T-cell (primary cell): ENCODE data around the gene FANCM. TPM values are rescaled to one million over a fixed set of nuclear protein-coding genes. Genes with fewer than 3 reads are reported as not detected.

Source experiments
- ATAC-seq, 4 experiments: fragments of 200-7000 bp in 3 of 4; fragments of 150-1000 bp in 1 of 4; cut with Tn5 transposase; replicated peaks in 1 of 4; 1 replicate in 3 of 4; 2 replicates in 1 of 4; pipeline ENCODE4 v1.10.0; 2021; ENCODE audit warnings: moderate library complexity in 3 of 4, mild to moderate bottlenecking in 2 of 4, moderate number of reproducible peaks in 1 of 4
- CTCF ChIA-PET, 2 donors: fragments of 300-600 bp; sonication (Branson Sonifier 250); formaldehyde crosslinking; loops; one replicate each; lab custom pipeline; 2022; ENCODE audit warnings: antibody characterized with exemption in 2 of 2; lab: Charles Lee
- POLR2A ChIA-PET, 2 donors: fragments of 300-600 bp; sonication (Branson Sonifier 250); formaldehyde crosslinking; loops; one replicate each; lab custom pipeline; 2022; ENCODE audit warnings: antibody characterized with exemption in 2 of 2; lab: Charles Lee
- DNase-seq, 35 experiments: peaks; one replicate each; pipeline versions ENCODE4 v3.0.0 to v3.0.0-alpha.2; 2013 to 2023
- H3K27ac ChIP-seq: one replicate; pipeline ENCODE4 v1.5.1; 2013; ENCODE audit warnings: low read length
- H3K27me3 ChIP-seq, 2 experiments: replicated peaks in 1 of 2; 1 replicate in 1 of 2; 2 replicates in 1 of 2; pipeline versions ENCODE4 v1.6.1 to v1.7.0; 2013; ENCODE audit warnings: low read length in 1 of 2, mixed read lengths in 1 of 2; ENCODE audit not compliant: control insufficient read depth in 2 of 2, insufficient read depth in 2 of 2; ENCODE audit errors: extremely low read depth in 1 of 2
- H3K36me3 ChIP-seq, 2 donors: 1 replicate in 1 of 2; 2 replicates in 1 of 2; pipeline versions ENCODE4 v1.6.1 to v1.7.0; 2013; ENCODE audit warnings: low read length in 1 of 2; ENCODE audit not compliant: control insufficient read depth in 2 of 2, insufficient read depth in 1 of 2; ENCODE audit errors: extremely low read depth in 1 of 2
- H3K4me1 ChIP-seq, 2 experiments: 1 replicate in 1 of 2; 2 replicates in 1 of 2; pipeline versions ENCODE4 v1.6.1 to v1.7.0; 2013; ENCODE audit warnings: low read length in 2 of 2, mixed read lengths in 1 of 2; ENCODE audit not compliant: insufficient read depth in 2 of 2, control insufficient read depth in 1 of 2; ENCODE audit errors: extremely low read depth in 1 of 2
- H3K4me3 ChIP-seq, 2 donors: 1 replicate in 1 of 2; 2 replicates in 1 of 2; pipeline versions ENCODE4 v1.5.1 to v1.7.0; 2013; ENCODE audit warnings: mild to moderate bottlenecking in 2 of 2, low read length in 1 of 2, moderate library complexity in 1 of 2; ENCODE audit not compliant: control insufficient read depth in 1 of 2; ENCODE audit errors: extremely low read depth in 1 of 2
- H3K9me3 ChIP-seq: 2 replicates; pipeline ENCODE4 v1.7.0; 2013
- H3K27ac Mint-ChIP-seq, 2 donors: one replicate each; pipeline ENCODE4 v1.8.0; 2020 to 2021; ENCODE audit warnings: mild to moderate bottlenecking in 2 of 2, mixed read lengths in 2 of 2
- H3K27me3 Mint-ChIP-seq, 2 donors: one replicate each; pipeline ENCODE4 v1.8.0; 2021 to 2022; ENCODE audit warnings: mixed read lengths in 2 of 2
- H3K36me3 Mint-ChIP-seq: one replicate; pipeline ENCODE4 v1.8.0; 2021; ENCODE audit warnings: mixed read lengths
- H3K4me1 Mint-ChIP-seq, 3 donors: one replicate each; pipeline ENCODE4 v1.8.0; 2020 to 2022; ENCODE audit warnings: mixed read lengths in 3 of 3, mild to moderate bottlenecking in 1 of 3
- H3K4me3 Mint-ChIP-seq, 3 donors: one replicate each; pipeline ENCODE4 v1.8.0; 2020 to 2022; ENCODE audit warnings: mild to moderate bottlenecking in 3 of 3, mixed read lengths in 3 of 3, moderate library complexity in 3 of 3
- H3K9me3 Mint-ChIP-seq, 3 donors: one replicate each; pipeline ENCODE4 v1.8.0; 2020 to 2022; ENCODE audit warnings: mixed read lengths in 3 of 3
- WGBS: methylation state at CpG from one replicate; pipeline ENCODE4 v1.1.5; 2013; ENCODE audit warnings: missing lambda C conversion rate; ENCODE audit not compliant: insufficient coverage; 5-methylcytosine and 5-hydroxymethylcytosine counted together
- total RNA-seq, 35 experiments: library from RNA in 6 of 35; stranded (reverse) in 6 of 35; fragments of 120-200 nt in 1 of 35; gene quantifications; one replicate each; pipeline versions ENCODE4 v1.2.1 to v1.2.4 and lab custom pipeline; 2013 to 2026

The FANCM gene
- total RNA-seq, 5 donors from 2014 or later (not counting 1 experiment from before 2014, with no cell fraction given) = 7.5 to 10.5 (median 8.7) TPM

- ChIA-PET CTCF (no interaction called here), POLR2A (no interaction called here)
- H3K27ac Mint-ChIP-seq = no peak overlapping the region
- ATAC-seq = no peak
- H3K27me3 ChIP-seq = no peaks in the 10 kb centered on the region
- H3K4me1 ChIP-seq = no peaks in the 10 kb centered on the region
- H3K36me3 ChIP-seq = peaks cover 0 to 4% of the 10 kb centered on the region in 2 donors
- peaks cover 6 to 8% (median 7%) of the 10 kb centered on the region in 3 donors for H3K4me1 Mint-ChIP-seq
- no peak overlapping the region for H3K4me3 Mint-ChIP-seq
- H3K36me3 Mint-ChIP-seq = peaks cover 16% of the 10 kb centered on the region
- H3K9me3 ChIP-seq = no peaks in the 10 kb centered on the region
- no peaks in the 10 kb centered on the region for H3K27me3 Mint-ChIP-seq
- H3K9me3 Mint-ChIP-seq = no peaks in the 10 kb centered on the region
- no peak overlapping the region for H3K4me3 ChIP-seq
- DNase-seq = no peak
- H3K27ac ChIP-seq = no peak overlapping the region
Measured at GRCh38 chr14:45144658-45145057, 8.9 kb downstream of the FANCM start.

GRCh38 chr14:45145214-45145613, 9.5 kb downstream of the FANCM start:
- no peak overlapping the region for H3K4me3 Mint-ChIP-seq
- H3K36me3 Mint-ChIP-seq = peaks cover 19% of the 10 kb centered on the region
- ATAC-seq (no peak), DNase-seq (no peak)
- ChIA-PET CTCF (no interaction called here), POLR2A (no interaction called here)
- H3K27me3 Mint-ChIP-seq = no peaks in the 10 kb centered on the region
- Histone ChIP-seq H3K27me3 (no peaks in the 10 kb centered on the region), H3K27ac (no peak overlapping the region), H3K4me1 (no peaks in the 10 kb centered on the region), H3K36me3 (peaks cover 0 to 6% of the 10 kb centered on the region in 2 donors), H3K9me3 (no peaks in the 10 kb centered on the region), H3K4me3 (no peak overlapping the region)
- no peaks in the 10 kb centered on the region for H3K9me3 Mint-ChIP-seq
- H3K27ac Mint-ChIP-seq = no peak overlapping the region
- H3K4me1 Mint-ChIP-seq = peaks cover 6 to 7% (median 6%) of the 10 kb centered on the region in 3 donors
- WGBS = no CpG with 5 or more reads among the region's 3 CpGs

DNA sequence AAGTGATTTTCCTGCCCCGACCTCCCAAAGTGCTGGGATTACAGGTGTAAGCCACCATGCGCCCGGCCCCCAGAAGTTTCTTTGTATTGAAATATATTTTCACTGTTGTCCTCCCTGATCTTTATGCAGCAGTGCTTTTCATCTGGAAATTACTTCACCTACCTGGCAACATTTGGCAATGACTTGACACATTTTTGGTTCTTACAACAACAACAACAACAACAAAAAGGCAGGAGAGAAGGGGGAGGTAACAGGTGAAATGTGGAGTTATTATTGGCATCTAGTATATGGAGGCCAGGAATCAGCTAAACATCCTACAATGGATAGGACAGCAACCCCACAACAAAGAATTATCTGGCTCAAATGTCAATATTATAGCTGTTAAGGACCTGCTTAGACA, 13.9 kb downstream of the FANCM start:
- Histone ChIP-seq H3K27ac (no peak overlapping the region), H3K4me1 (no peaks in the 10 kb centered on the region), H3K4me3 (no peak overlapping the region), H3K36me3 (peaks cover 0 to 9% of the 10 kb centered on the region in 2 donors), H3K27me3 (no peaks in the 10 kb centered on the region), H3K9me3 (no peaks in the 10 kb centered on the region)
- ChIA-PET CTCF (no interaction called here), POLR2A (no interaction called here)
- H3K4me1 Mint-ChIP-seq = no peaks in the 10 kb centered on the region
- no peaks in the 10 kb centered on the region for H3K27me3 Mint-ChIP-seq
- DNase-seq (no peak), ATAC-seq (no peak)
- no peaks in the 10 kb centered on the region for H3K9me3 Mint-ChIP-seq
- no peak overlapping the region for H3K27ac Mint-ChIP-seq
- H3K4me3 Mint-ChIP-seq = no peak overlapping the region
- no CpG with 5 or more reads among the region's 3 CpGs for WGBS
- peaks cover 22% of the 10 kb centered on the region for H3K36me3 Mint-ChIP-seq

GRCh38 chr14:45150386-45150890, 14.7 kb downstream of the FANCM start:
- no peak for ATAC-seq
- DNase-seq = no peak
- Mint-ChIP-seq H3K4me1 (no peaks in the 10 kb centered on the region), H3K27ac (no peak overlapping the region), H3K27me3 (no peaks in the 10 kb centered on the region), H3K4me3 (no peak overlapping the region), H3K9me3 (no peaks in the 10 kb centered on the region), H3K36me3 (peaks cover 16% of the 10 kb centered on the region)
- WGBS = 100% methylated on average over 1 of the region's 4 CpGs
- Histone ChIP-seq H3K9me3 (no peaks in the 10 kb centered on the region), H3K27me3 (no peaks in the 10 kb centered on the region), H3K4me1 (no peaks in the 10 kb centered on the region), H3K27ac (no peak overlapping the region), H3K36me3 (peaks cover 0 to 9% of the 10 kb centered on the region in 2 donors), H3K4me3 (no peak overlapping the region)
- ChIA-PET CTCF (no interaction called here), POLR2A (no interaction called here)

- Histone ChIP-seq H3K9me3 (no peaks in the 10 kb centered on the region), H3K4me3 (no peak overlapping the region), H3K36me3 (peaks cover 0 to 3% of the 10 kb centered on the region in 2 donors), H3K4me1 (no peaks in the 10 kb centered on the region), H3K27me3 (no peaks in the 10 kb centered on the region), H3K27ac (no peak overlapping the region)
- Mint-ChIP-seq H3K4me3 (no peak overlapping the region), H3K27ac (no peak overlapping the region), H3K4me1 (no peaks in the 10 kb centered on the region), H3K36me3 (peaks cover 10% of the 10 kb centered on the region), H3K9me3 (no peaks in the 10 kb centered on the region), H3K27me3 (no peaks in the 10 kb centered on the region)
- DNase-seq (no peak), ATAC-seq (no peak)
- ChIA-PET CTCF (no interaction called here), POLR2A (no interaction called here)
Measured at GRCh38 chr14:45156067-45156466, 20.3 kb downstream of the FANCM start.

- ChIA-PET CTCF (interaction anchor here in 1 of 2 donors (0.6 kb wide), 1 partner anchor 66 kb away, joined by 5 read pairs; no protein-coding TSS in a partner anchor), POLR2A (interaction anchor here (0.5 to 0.6 kb wide), 3 partner anchors 76 to 327 kb away, joined by 3 to 6 read pairs (median 4); no protein-coding TSS in a partner anchor)
- H3K4me1 Mint-ChIP-seq = no peaks in the 10 kb centered on the region
- H3K4me1 ChIP-seq = no peaks in the 10 kb centered on the region
- no peak overlapping the region for H3K27ac ChIP-seq
- no peaks in the 10 kb centered on the region for H3K27me3 ChIP-seq
- H3K27ac Mint-ChIP-seq = no peak overlapping the region
- no peaks in the 10 kb centered on the region for H3K9me3 Mint-ChIP-seq
- peaks cover 22% of the 10 kb centered on the region for H3K36me3 Mint-ChIP-seq
- no peak overlapping the region for H3K4me3 Mint-ChIP-seq
- H3K27me3 Mint-ChIP-seq = no peaks in the 10 kb centered on the region
- H3K4me3 ChIP-seq = no peak overlapping the region
- H3K9me3 ChIP-seq = no peaks in the 10 kb centered on the region
- H3K36me3 ChIP-seq = peaks cover 0 to 7% of the 10 kb centered on the region in 2 donors
- DNase-seq (no peak), ATAC-seq (no peak)
Measured at GRCh38 chr14:45169906-45170305, 34.2 kb downstream of the FANCM start.

GRCh38 chr14:45177076-45177475, 41.3 kb downstream of the FANCM start:
- no peak overlapping the region for H3K4me3 ChIP-seq

More at GRCh38 chr14:45177076-45177475, 41.3 kb downstream of the FANCM start:
- 71% methylated on average over 1 of the region's 5 CpGs for WGBS
- Mint-ChIP-seq H3K9me3 (no peaks in the 10 kb centered on the region), H3K4me3 (no peak overlapping the region), H3K4me1 (no peaks in the 10 kb centered on the region), H3K27me3 (no peaks in the 10 kb centered on the region), H3K36me3 (peaks cover 25% of the 10 kb centered on the region), H3K27ac (no peak overlapping the region)
- Histone ChIP-seq H3K27ac (no peak overlapping the region), H3K9me3 (no peaks in the 10 kb centered on the region), H3K36me3 (no peaks in the 10 kb centered on the region), H3K27me3 (no peaks in the 10 kb centered on the region), H3K4me1 (no peaks in the 10 kb centered on the region)
- CTCF ChIA-PET = no interaction called here
- DNase-seq = no peak
- no peak for ATAC-seq
- POLR2A ChIA-PET = no interaction called here
